ENCODE results near the gene MDGA2. TPM values are rescaled to one million over a fixed set of nuclear protein-coding genes. Genes with fewer than 3 reads are reported as not detected.

MDGA2 gene
- total and polyA plus RNA-seq, 2 of the 8 experiments (the other 6 are each of a cell fraction or from before 2014, with no cell fraction given), result 0.11 to 0.69 TPM

DNA sequence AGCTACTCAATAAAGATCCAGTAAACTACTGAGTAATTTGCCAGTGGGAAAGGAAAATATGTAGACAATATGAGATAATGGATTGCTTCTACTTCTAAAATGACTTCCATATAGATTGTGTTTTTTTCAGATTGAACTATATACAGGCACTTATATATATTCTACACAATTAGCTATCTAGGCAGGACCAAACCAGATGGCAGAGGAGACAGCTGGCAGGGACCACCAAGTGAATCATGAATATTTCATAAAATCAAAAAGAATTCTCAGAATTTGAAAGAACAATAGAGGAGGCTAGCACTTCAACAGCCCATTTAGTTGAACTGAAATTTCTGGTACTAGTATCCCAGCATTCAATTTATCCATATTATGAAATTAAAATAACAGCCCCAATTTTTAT, 685.8 kb downstream of the MDGA2 start (continued):
- TF ChIP-seq, protein P1, sequence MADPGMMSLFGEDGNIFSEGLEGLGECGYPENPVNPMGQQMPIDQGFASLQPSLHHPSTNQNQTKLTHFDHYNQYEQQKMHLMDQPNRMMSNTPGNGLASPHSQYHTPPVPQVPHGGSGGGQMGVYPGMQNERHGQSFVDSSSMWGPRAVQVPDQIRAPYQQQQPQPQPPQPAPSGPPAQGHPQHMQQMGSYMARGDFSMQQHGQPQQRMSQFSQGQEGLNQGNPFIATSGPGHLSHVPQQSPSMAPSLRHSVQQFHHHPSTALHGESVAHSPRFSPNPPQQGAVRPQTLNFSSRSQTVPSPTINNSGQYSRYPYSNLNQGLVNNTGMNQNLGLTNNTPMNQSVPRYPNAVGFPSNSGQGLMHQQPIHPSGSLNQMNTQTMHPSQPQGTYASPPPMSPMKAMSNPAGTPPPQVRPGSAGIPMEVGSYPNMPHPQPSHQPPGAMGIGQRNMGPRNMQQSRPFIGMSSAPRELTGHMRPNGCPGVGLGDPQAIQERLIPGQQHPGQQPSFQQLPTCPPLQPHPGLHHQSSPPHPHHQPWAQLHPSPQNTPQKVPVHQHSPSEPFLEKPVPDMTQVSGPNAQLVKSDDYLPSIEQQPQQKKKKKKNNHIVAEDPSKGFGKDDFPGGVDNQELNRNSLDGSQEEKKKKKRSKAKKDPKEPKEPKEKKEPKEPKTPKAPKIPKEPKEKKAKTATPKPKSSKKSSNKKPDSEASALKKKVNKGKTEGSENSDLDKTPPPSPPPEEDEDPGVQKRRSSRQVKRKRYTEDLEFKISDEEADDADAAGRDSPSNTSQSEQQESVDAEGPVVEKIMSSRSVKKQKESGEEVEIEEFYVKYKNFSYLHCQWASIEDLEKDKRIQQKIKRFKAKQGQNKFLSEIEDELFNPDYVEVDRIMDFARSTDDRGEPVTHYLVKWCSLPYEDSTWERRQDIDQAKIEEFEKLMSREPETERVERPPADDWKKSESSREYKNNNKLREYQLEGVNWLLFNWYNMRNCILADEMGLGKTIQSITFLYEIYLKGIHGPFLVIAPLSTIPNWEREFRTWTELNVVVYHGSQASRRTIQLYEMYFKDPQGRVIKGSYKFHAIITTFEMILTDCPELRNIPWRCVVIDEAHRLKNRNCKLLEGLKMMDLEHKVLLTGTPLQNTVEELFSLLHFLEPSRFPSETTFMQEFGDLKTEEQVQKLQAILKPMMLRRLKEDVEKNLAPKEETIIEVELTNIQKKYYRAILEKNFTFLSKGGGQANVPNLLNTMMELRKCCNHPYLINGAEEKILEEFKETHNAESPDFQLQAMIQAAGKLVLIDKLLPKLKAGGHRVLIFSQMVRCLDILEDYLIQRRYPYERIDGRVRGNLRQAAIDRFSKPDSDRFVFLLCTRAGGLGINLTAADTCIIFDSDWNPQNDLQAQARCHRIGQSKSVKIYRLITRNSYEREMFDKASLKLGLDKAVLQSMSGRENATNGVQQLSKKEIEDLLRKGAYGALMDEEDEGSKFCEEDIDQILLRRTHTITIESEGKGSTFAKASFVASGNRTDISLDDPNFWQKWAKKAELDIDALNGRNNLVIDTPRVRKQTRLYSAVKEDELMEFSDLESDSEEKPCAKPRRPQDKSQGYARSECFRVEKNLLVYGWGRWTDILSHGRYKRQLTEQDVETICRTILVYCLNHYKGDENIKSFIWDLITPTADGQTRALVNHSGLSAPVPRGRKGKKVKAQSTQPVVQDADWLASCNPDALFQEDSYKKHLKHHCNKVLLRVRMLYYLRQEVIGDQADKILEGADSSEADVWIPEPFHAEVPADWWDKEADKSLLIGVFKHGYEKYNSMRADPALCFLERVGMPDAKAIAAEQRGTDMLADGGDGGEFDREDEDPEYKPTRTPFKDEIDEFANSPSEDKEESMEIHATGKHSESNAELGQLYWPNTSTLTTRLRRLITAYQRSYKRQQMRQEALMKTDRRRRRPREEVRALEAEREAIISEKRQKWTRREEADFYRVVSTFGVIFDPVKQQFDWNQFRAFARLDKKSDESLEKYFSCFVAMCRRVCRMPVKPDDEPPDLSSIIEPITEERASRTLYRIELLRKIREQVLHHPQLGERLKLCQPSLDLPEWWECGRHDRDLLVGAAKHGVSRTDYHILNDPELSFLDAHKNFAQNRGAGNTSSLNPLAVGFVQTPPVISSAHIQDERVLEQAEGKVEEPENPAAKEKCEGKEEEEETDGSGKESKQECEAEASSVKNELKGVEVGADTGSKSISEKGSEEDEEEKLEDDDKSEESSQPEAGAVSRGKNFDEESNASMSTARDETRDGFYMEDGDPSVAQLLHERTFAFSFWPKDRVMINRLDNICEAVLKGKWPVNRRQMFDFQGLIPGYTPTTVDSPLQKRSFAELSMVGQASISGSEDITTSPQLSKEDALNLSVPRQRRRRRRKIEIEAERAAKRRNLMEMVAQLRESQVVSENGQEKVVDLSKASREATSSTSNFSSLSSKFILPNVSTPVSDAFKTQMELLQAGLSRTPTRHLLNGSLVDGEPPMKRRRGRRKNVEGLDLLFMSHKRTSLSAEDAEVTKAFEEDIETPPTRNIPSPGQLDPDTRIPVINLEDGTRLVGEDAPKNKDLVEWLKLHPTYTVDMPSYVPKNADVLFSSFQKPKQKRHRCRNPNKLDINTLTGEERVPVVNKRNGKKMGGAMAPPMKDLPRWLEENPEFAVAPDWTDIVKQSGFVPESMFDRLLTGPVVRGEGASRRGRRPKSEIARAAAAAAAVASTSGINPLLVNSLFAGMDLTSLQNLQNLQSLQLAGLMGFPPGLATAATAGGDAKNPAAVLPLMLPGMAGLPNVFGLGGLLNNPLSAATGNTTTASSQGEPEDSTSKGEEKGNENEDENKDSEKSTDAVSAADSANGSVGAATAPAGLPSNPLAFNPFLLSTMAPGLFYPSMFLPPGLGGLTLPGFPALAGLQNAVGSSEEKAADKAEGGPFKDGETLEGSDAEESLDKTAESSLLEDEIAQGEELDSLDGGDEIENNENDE (IDR thresholded peaks at IDR 0.05; ENCODE audit: insufficient replicate concordance, low read length), result no peak
- TF ChIP-seq CEBPB (IDR thresholded peaks at IDR 0.05; ENCODE audit: low read depth, low read length) (no peak), HDAC6 (IDR thresholded peaks at IDR 0.05; ENCODE audit: low read depth, low read length) (no peak), CBX8 (IDR thresholded peaks at IDR 0.05; ENCODE audit: borderline replicate concordance, low read depth, low read length) (no peak), SIN3A (conservative IDR thresholded peaks at IDR 0.05 in 1 of 2, IDR thresholded peaks at IDR 0.05 in 1 of 2; ENCODE audit: low read depth in 1 of 2, low read length in 2 of 2) (no peak), SP4 (IDR thresholded peaks at IDR 0.05; ENCODE audit: low read length) (no peak)

Data from H1 (cell line).